Measurements from ENCODE around the gene ZNF217.

ZNF217 gene

GRCh38 chr20:53574259-53574789 is 19.3 kb downstream of the ZNF217 start:
- DNase-seq (ENCODE audit: low read depth in 1 of 2, low spot score in 1 of 2), result no peak
- no peaks in the 10 kb centered on the region for H3K27me3 ChIP-seq (ENCODE audit: insufficient read depth, poor library complexity, severe bottlenecking)
- H3K4me3 ChIP-seq (replicated peaks; ENCODE audit: insufficient read depth, low read length), result no peak overlapping the region
- TF ChIP-seq GABPA (IDR thresholded peaks at IDR 0.05; ENCODE audit: low read depth) (no peak), SPI1 (IDR thresholded peaks at IDR 0.05; ENCODE audit: borderline replicate concordance, low read depth) (no peak), POLR2AphosphoS5 (IDR thresholded peaks at IDR 0.05; ENCODE audit: low read depth) (no peak)
- H3K27ac ChIP-seq (replicated peaks), result no peak overlapping the region

- no peak for DNase-seq (ENCODE audit: low read depth in 1 of 2, low spot score in 1 of 2)
- Histone ChIP-seq H3K27ac (replicated peaks) (no peak overlapping the region), H3K27me3 (ENCODE audit: insufficient read depth, poor library complexity, severe bottlenecking) (no peaks in the 10 kb centered on the region), H3K4me3 (replicated peaks; ENCODE audit: insufficient read depth, low read length) (no peak overlapping the region)
- TF ChIP-seq POLR2AphosphoS5 (IDR thresholded peaks at IDR 0.05; ENCODE audit: low read depth) (no peak), GABPA (IDR thresholded peaks at IDR 0.05; ENCODE audit: low read depth) (no peak), REST (IDR thresholded peaks at IDR 0.05; ENCODE audit: insufficient replicate concordance, low read depth) (no peak), SPI1 (IDR thresholded peaks at IDR 0.05; ENCODE audit: borderline replicate concordance, low read depth) (no peak), CTCF (IDR thresholded peaks at IDR 0.05; ENCODE audit: insufficient read depth, low read length) (no peak)
Observed at GRCh38 chr20:53571555-53572286, 21.9 kb downstream of the ZNF217 start.

GRCh38 chr20:53570446-53571276 is 23.0 kb downstream of the ZNF217 start:
- no peak for DNase-seq (ENCODE audit: low read depth in 1 of 2, low spot score in 1 of 2)
- Histone ChIP-seq H3K27me3 (ENCODE audit: insufficient read depth, poor library complexity, severe bottlenecking) (no peaks in the 10 kb centered on the region), H3K27ac (replicated peaks) (no peak overlapping the region), H3K4me3 (replicated peaks; ENCODE audit: insufficient read depth, low read length) (no peak overlapping the region)
- TF ChIP-seq GABPA (IDR thresholded peaks at IDR 0.05; ENCODE audit: low read depth) (no peak), CTCF (IDR thresholded peaks at IDR 0.05; ENCODE audit: insufficient read depth, low read length) (no peak)

GRCh38 chr20:53569606-53570307 is 23.9 kb downstream of the ZNF217 start:
- H3K27me3 ChIP-seq (ENCODE audit: insufficient read depth, poor library complexity, severe bottlenecking), result no peaks in the 10 kb centered on the region
- no peak overlapping the region for H3K27ac ChIP-seq (replicated peaks)
- TF ChIP-seq SPI1 (IDR thresholded peaks at IDR 0.05; ENCODE audit: borderline replicate concordance, low read depth) (no peak), REST (IDR thresholded peaks at IDR 0.05; ENCODE audit: insufficient replicate concordance, low read depth) (no peak), POLR2AphosphoS5 (IDR thresholded peaks at IDR 0.05; ENCODE audit: low read depth) (no peak), CTCF (IDR thresholded peaks at IDR 0.05; ENCODE audit: insufficient read depth, low read length) (no peak), GABPA (IDR thresholded peaks at IDR 0.05; ENCODE audit: low read depth) (no peak)
- DNase-seq (ENCODE audit: low read depth in 1 of 2, low spot score in 1 of 2), result no peak
- no peak overlapping the region for H3K4me3 ChIP-seq (replicated peaks; ENCODE audit: insufficient read depth, low read length)
